ENCODE measurements around the gene NMT1.

GRCh38 chr17:45096926-45097325, 35.8 kb downstream of the NMT1 start:
- TF ChIP-seq CTCF (IDR thresholded peaks at IDR 0.05; ENCODE audit: low read depth, low read length, missing input control) (no peak), GABPA (IDR thresholded peaks at IDR 0.05 in 1 of 2, conservative IDR thresholded peaks at IDR 0.05 in 1 of 2) (no peak), RAD21 (IDR thresholded peaks at IDR 0.05) (no peak), SP1 (IDR thresholded peaks at IDR 0.05) (no peak), HNF4G (IDR thresholded peaks at IDR 0.05) (no peak), REST (IDR thresholded peaks at IDR 0.05) (no peak), EGR1 (IDR thresholded peaks at IDR 0.05; ENCODE audit: low read depth in 2 of 2) (no peak)
